Neural progenitor cell (in vitro differentiated cells): ENCODE results near the gene ANKK1. TPM values are rescaled to one million over a fixed set of nuclear protein-coding genes. Genes with fewer than 3 reads are reported as not detected.
A peak's percentile ranks its signal among the peaks of the same experiment; 100 is the strongest.

Experiments used
- DNase-seq: peaks from one replicate; pipeline ENCODE4 v3.0.0-alpha.2; 2016; ENCODE audit warnings: low spot score
- H2AFZ ChIP-seq: fragments of 200-600 bp; sonication (generic); replicated peaks from 2 replicates; pipeline ENCODE4 v1.6.1; 2016; ENCODE audit warnings: antibody characterized with exemption
- H3F3A ChIP-seq: fragments of 200-600 bp; sonication (generic); 2 replicates; pipeline ENCODE4 v1.6.1; 2016; ENCODE audit warnings: antibody characterized with exemption, low read depth
- H3K27ac ChIP-seq: fragments of 200-600 bp; sonication (generic); 2 replicates; pipeline ENCODE4 v1.5.1; 2016; ENCODE audit warnings: mild to moderate bottlenecking
- H3K27me3 ChIP-seq: fragments of 200-600 bp; sonication (generic); 2 replicates; pipeline ENCODE4 v1.6.1; 2016; ENCODE audit warnings: mild to moderate bottlenecking, moderate library complexity
- H3K36me3 ChIP-seq: fragments of 200-600 bp; sonication (generic); 2 replicates; pipeline ENCODE4 v1.5.1; 2016
- H3K4me1 ChIP-seq: fragments of 200-600 bp; sonication (generic); 2 replicates; pipeline ENCODE4 v1.6.1; 2016; ENCODE audit warnings: mixed run types
- H3K4me2 ChIP-seq: fragments of 200-600 bp; sonication (generic); 2 replicates; pipeline ENCODE4 v1.6.1; 2016
- H3K4me3 ChIP-seq: fragments of 200-600 bp; sonication (generic); 2 replicates; pipeline ENCODE4 v1.5.1; 2016
- H3K79me2 ChIP-seq: fragments of 200-600 bp; sonication (generic); 2 replicates; pipeline ENCODE4 v1.6.1; 2016; ENCODE audit warnings: low read depth
- H3K9ac ChIP-seq: fragments of 200-600 bp; sonication (generic); 2 replicates; pipeline ENCODE4 v1.6.1; 2016
- H3K9me3 ChIP-seq: fragments of 200-600 bp; sonication (generic); 2 replicates; pipeline ENCODE4 v1.5.1; 2016; ENCODE audit warnings: low read depth
- H4K20me1 ChIP-seq: fragments of 200-600 bp; sonication (generic); 2 replicates; pipeline ENCODE4 v1.6.1; 2016; ENCODE audit warnings: low read depth
- H3K27ac Mint-ChIP-seq: 3 replicates; pipeline ENCODE4 v1.8.0; 2021; ENCODE audit warnings: mixed read lengths
- H3K27me3 Mint-ChIP-seq: 2 replicates; pipeline ENCODE4 v1.8.0; 2022; ENCODE audit warnings: low read depth, mild to moderate bottlenecking, inconsistent platforms, moderate library complexity, mixed read lengths; ENCODE audit not compliant: insufficient read depth
- H3K36me3 Mint-ChIP-seq: 3 replicates; pipeline ENCODE4 v1.8.0; 2021; ENCODE audit warnings: mixed read lengths
- H3K4me1 Mint-ChIP-seq: 3 replicates; pipeline ENCODE4 v1.8.0; 2021; ENCODE audit warnings: mixed read lengths
- H3K4me3 Mint-ChIP-seq: 3 replicates; pipeline ENCODE4 v1.8.0; 2021; ENCODE audit warnings: mild to moderate bottlenecking, moderate library complexity, mixed read lengths
- H3K9me3 Mint-ChIP-seq: 3 replicates; pipeline ENCODE4 v1.8.0; 2020; ENCODE audit warnings: mixed read lengths
- EZH2 ChIP-seq: fragments of 200-600 bp; sonication (generic); IDR thresholded peaks from 2 replicates; pipeline ENCODE4 v1.6.1; 2017; ENCODE audit warnings: antibody characterized with exemption, mild to moderate bottlenecking, moderate library complexity
- EZH2phosphoT487 ChIP-seq: fragments of 200-600 bp; sonication (generic); IDR thresholded peaks from 2 replicates; pipeline ENCODE4 v1.6.1; 2017; ENCODE audit warnings: antibody characterized with exemption
- total RNA-seq: library from RNA; depleted of rRNA; stranded (reverse); fragments of >200 nt; gene quantifications from 2 replicates; pipeline ENCODE4 v1.2.3, GENCODE V29; 2015; ENCODE audit warnings: low replicate concordance
- TF ChIP-seq, protein P1 (sequence below): fragments of 200-600 bp; sonication (generic); IDR thresholded peaks from 2 replicates; pipeline ENCODE4 v1.5.1; 2017; ENCODE audit warnings: antibody characterized with exemption, mild to moderate bottlenecking

ANKK1 gene
- total RNA-seq, 1 donor from 2014 or later = not detected

DNA sequence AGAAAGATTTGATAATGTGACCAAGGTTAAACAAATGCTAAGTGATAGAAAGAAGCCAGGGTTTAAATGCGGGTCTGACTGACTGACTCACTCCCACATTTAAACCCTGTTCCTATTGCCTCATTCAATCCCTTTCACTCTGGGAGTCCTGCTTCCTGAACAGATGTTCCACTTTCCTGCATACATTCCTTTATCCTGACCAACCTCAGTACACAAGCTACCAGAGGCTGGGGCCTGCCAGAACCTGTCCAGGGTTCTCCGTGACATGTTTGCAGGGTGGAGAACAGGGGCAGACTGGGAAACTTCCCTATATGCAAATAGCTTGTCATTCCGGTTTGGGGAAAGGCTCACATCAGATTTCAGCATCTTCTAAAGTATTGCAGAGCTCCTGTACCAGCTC lies 3.0 kb upstream of the ANKK1 start:
- Histone ChIP-seq H3K79me2 (no peaks in the 10 kb centered on the region), H4K20me1 (no peaks in the 10 kb centered on the region), H3K4me2 (no peak overlapping the region), H3K4me3 (no peak overlapping the region), H3F3A (peaks cover 18% of the 10 kb centered on the region), H3K27ac (no peak overlapping the region), H3K36me3 (no peaks in the 10 kb centered on the region), H2AFZ (no peak overlapping the region), H3K9ac (no peak overlapping the region), H3K4me1 (peaks cover 31% of the 10 kb centered on the region), H3K9me3 (no peaks in the 10 kb centered on the region), H3K27me3 (peaks cover 9% of the 10 kb centered on the region)
- H3K27ac Mint-ChIP-seq = no peak overlapping the region
- H3K4me1 Mint-ChIP-seq = no peaks in the 10 kb centered on the region
- no peak for TF ChIP-seq EZH2phosphoT487
- TF ChIP-seq, protein P1, sequence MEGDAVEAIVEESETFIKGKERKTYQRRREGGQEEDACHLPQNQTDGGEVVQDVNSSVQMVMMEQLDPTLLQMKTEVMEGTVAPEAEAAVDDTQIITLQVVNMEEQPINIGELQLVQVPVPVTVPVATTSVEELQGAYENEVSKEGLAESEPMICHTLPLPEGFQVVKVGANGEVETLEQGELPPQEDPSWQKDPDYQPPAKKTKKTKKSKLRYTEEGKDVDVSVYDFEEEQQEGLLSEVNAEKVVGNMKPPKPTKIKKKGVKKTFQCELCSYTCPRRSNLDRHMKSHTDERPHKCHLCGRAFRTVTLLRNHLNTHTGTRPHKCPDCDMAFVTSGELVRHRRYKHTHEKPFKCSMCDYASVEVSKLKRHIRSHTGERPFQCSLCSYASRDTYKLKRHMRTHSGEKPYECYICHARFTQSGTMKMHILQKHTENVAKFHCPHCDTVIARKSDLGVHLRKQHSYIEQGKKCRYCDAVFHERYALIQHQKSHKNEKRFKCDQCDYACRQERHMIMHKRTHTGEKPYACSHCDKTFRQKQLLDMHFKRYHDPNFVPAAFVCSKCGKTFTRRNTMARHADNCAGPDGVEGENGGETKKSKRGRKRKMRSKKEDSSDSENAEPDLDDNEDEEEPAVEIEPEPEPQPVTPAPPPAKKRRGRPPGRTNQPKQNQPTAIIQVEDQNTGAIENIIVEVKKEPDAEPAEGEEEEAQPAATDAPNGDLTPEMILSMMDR = no peak
- TF ChIP-seq EZH2 = no peak
- no peak overlapping the region for H3K4me3 Mint-ChIP-seq
- no peaks in the 10 kb centered on the region for H3K9me3 Mint-ChIP-seq
- no peaks in the 10 kb centered on the region for H3K36me3 Mint-ChIP-seq
- no peak for DNase-seq
- no peaks in the 10 kb centered on the region for H3K27me3 Mint-ChIP-seq

- Histone ChIP-seq H3K27ac (no peak overlapping the region), H2AFZ (no peak overlapping the region), H3K4me2 (no peak overlapping the region), H3K9ac (no peak overlapping the region), H4K20me1 (no peaks in the 10 kb centered on the region), H3F3A (peaks cover 21% of the 10 kb centered on the region), H3K4me3 (no peak overlapping the region), H3K79me2 (no peaks in the 10 kb centered on the region), H3K27me3 (peaks cover 9% of the 10 kb centered on the region), H3K4me1 (peaks cover 33% of the 10 kb centered on the region), H3K36me3 (no peaks in the 10 kb centered on the region), H3K9me3 (no peaks in the 10 kb centered on the region)
- Mint-ChIP-seq H3K27me3 (no peaks in the 10 kb centered on the region), H3K4me1 (no peaks in the 10 kb centered on the region), H3K27ac (no peak overlapping the region), H3K9me3 (no peaks in the 10 kb centered on the region), H3K4me3 (no peak overlapping the region), H3K36me3 (no peaks in the 10 kb centered on the region)
- DNase-seq = no peak
- TF ChIP-seq, protein P1 = no peak
- TF ChIP-seq EZH2phosphoT487 = no peak
- no peak for TF ChIP-seq EZH2
Observed at GRCh38 chr11:113385749-113386148, 1.8 kb upstream of the ANKK1 start.

GRCh38 chr11:113386866-113387265 lies 713 bp upstream of the ANKK1 start:
- H2AFZ ChIP-seq = peak overlapping the region; percentile 88
- Mint-ChIP-seq H3K4me3 (no peak overlapping the region), H3K36me3 (no peaks in the 10 kb centered on the region), H3K4me1 (no peaks in the 10 kb centered on the region), H3K9me3 (no peaks in the 10 kb centered on the region), H3K27ac (no peak overlapping the region), H3K27me3 (no peaks in the 10 kb centered on the region)
- H3K79me2 ChIP-seq = no peaks in the 10 kb centered on the region
- H3K27ac ChIP-seq = no peak overlapping the region
- peaks cover 9% of the 10 kb centered on the region for H3K27me3 ChIP-seq
- no peaks in the 10 kb centered on the region for H3K36me3 ChIP-seq
- no peak overlapping the region for H3K9ac ChIP-seq
- H3K4me3 ChIP-seq = peak overlapping the region; percentile 43
- peaks cover 21% of the 10 kb centered on the region for H3F3A ChIP-seq
- H4K20me1 ChIP-seq = no peaks in the 10 kb centered on the region
- peaks cover 33% of the 10 kb centered on the region for H3K4me1 ChIP-seq
- no peak for TF ChIP-seq EZH2phosphoT487
- TF ChIP-seq, protein P1 = no peak
- no peak for TF ChIP-seq EZH2
- no peak for DNase-seq
- H3K9me3 ChIP-seq = no peaks in the 10 kb centered on the region
- H3K4me2 ChIP-seq = peak overlapping the region; percentile 79
